IPS-20b (cell line): ENCODE measurements around the gene NFAM1.

ENCODE experiments used
- H3K27ac ChIP-seq: one replicate; pipeline ENCODE4 v1.5.1; 2013; ENCODE audit warnings: low read length
- H3K27me3 ChIP-seq: 2 replicates; pipeline ENCODE4 v1.6.1; 2013; ENCODE audit warnings: mild to moderate bottlenecking, low read length, inconsistent platforms; ENCODE audit not compliant: insufficient read depth
- H3K36me3 ChIP-seq: 2 replicates; pipeline ENCODE4 v1.6.1; 2013; ENCODE audit warnings: low read depth, mild to moderate bottlenecking, inconsistent platforms, low read length, moderate library complexity; ENCODE audit not compliant: insufficient read depth
- H3K4me1 ChIP-seq: 2 replicates; pipeline ENCODE4 v1.6.1; 2013; ENCODE audit warnings: mild to moderate bottlenecking, control low read depth, inconsistent platforms, low read length, moderate library complexity; ENCODE audit not compliant: insufficient read depth
- H3K4me3 ChIP-seq: 2 replicates; pipeline ENCODE4 v1.5.1; 2013; ENCODE audit warnings: mild to moderate bottlenecking, low read length, inconsistent platforms
- H3K9ac ChIP-seq: 2 replicates; pipeline ENCODE4 v1.6.1; 2013; ENCODE audit warnings: low read depth, mild to moderate bottlenecking, inconsistent platforms, low read length, moderate library complexity
- H3K9me3 ChIP-seq: 2 replicates; pipeline ENCODE4 v1.6.1; 2013; ENCODE audit warnings: mild to moderate bottlenecking, low read depth, low read length, inconsistent platforms; ENCODE audit not compliant: insufficient read depth

NFAM1 gene

GRCh38 chr22:42437488-42438292 is 5.5 kb upstream of the NFAM1 start:
- Histone ChIP-seq H3K36me3 (no peaks in the 10 kb centered on the region), H3K9ac (peak overlapping the region; percentile 64; the same call in 1 of the 2 replicates), H3K4me3 (peak overlapping the region; percentile 93), H3K4me1 (peaks cover 10% of the 10 kb centered on the region), H3K27ac (no peak overlapping the region), H3K27me3 (peaks cover 33% of the 10 kb centered on the region), H3K9me3 (no peaks in the 10 kb centered on the region)

GRCh38 chr22:42436404-42436803 is 4.2 kb upstream of the NFAM1 start:
- H3K27ac ChIP-seq = no peak overlapping the region
- no peak overlapping the region for H3K4me3 ChIP-seq
- H3K36me3 ChIP-seq = no peaks in the 10 kb centered on the region
- H3K4me1 ChIP-seq = peaks cover 10% of the 10 kb centered on the region
- H3K9me3 ChIP-seq = no peaks in the 10 kb centered on the region
- H3K9ac ChIP-seq = no peak overlapping the region
- peaks cover 46% of the 10 kb centered on the region for H3K27me3 ChIP-seq

- Histone ChIP-seq H3K9ac (no peak overlapping the region), H3K4me1 (peaks cover 3% of the 10 kb centered on the region; the same call in 1 of the 2 replicates), H3K4me3 (no peak overlapping the region), H3K27me3 (peaks cover 50% of the 10 kb centered on the region), H3K27ac (no peak overlapping the region), H3K36me3 (no peaks in the 10 kb centered on the region), H3K9me3 (no peaks in the 10 kb centered on the region)
Observed at GRCh38 chr22:42434748-42435425, 2.7 kb upstream of the NFAM1 start.

DNA sequence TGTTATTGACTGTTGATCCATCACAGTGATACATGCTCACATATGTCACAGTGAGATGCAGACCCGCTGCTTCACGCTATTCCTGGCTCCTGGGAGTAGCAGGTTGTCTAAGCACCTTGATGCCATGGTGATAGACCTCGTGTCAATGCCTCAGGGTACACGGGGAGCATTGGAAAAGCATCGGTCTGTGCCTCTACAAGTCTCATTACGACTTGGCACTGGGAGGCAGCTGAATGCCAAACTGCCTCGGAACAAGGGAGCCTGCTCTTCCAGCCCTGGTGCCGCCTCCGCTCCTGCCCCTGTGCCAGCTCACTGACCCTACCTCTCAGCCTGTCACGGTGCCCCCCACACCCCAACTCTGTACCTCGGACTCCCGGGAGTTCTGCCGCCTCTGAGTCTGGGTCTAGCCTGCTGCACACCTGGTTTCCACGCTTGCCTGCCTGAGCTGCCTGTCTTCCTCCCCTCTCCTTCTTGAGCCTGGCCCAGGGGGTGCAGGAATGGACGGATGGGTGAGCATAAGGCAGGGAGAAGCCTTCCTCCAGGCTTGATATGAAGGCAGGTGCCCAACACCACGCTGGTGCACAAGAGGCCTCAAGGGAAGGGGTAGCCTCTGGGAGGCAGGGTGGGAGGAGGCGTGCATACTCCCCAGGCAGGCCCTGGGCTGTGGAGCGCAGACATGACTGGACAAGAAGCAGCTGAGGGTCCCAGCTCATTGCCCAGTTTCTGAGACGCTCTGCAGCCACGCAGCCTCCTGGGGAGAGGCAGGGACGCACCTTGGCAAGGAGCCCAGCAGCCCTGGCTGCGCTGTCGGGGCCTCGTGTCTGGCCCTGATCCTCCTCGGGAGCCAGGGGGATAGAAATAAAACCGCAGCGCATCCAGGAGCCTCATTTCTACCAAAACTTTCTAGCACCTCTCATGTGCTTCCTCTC is 1.8 kb upstream of the NFAM1 start:
- no peak overlapping the region for H3K4me3 ChIP-seq
- H3K4me1 ChIP-seq = no peaks in the 10 kb centered on the region; the same call in 1 of the 2 replicates
- H3K9ac ChIP-seq = no peak overlapping the region
- no peaks in the 10 kb centered on the region for H3K9me3 ChIP-seq
- no peak overlapping the region for H3K27ac ChIP-seq
- H3K27me3 ChIP-seq = peaks cover 43% of the 10 kb centered on the region
- H3K36me3 ChIP-seq = no peaks in the 10 kb centered on the region

GRCh38 chr22:42432818-42433217 is 615 bp upstream of the NFAM1 start:
- Histone ChIP-seq H3K4me1 (no peaks in the 10 kb centered on the region; the same call in 1 of the 2 replicates), H3K36me3 (no peaks in the 10 kb centered on the region), H3K27me3 (peaks cover 46% of the 10 kb centered on the region), H3K4me3 (no peak overlapping the region), H3K9ac (no peak overlapping the region), H3K9me3 (no peaks in the 10 kb centered on the region), H3K27ac (no peak overlapping the region)

DNA sequence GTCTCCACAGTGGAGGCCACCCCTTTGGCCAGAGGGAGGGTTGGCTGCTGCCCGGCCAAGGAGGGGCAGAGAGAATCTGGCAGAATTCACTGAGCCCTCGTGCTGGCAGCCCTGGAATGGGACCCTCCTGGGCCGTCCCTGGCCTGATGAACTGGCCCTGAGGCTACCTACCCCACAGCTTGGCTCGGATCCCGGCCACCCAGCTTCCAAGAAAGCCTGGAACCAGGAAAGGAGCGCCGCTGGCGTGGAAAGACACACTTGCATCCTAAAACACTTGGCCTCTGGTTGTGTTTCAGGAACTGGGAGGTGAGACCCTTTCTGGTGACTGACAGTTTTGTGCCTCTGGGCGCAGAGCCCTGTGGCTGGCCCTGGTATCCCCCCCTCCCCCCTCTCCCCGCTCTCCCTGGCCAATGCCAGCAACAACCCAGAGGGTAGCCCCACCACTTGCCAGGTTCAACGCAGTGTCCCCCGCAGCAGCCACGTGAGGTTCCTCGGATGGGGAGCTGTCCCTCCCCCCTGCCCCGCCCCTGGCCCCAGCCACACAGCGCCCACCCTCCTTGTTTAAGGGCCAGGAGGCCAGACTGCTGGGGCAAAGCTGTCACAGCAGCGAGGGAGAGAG is 693 bp downstream of the NFAM1 start:
- Histone ChIP-seq H3K4me3 (no peak overlapping the region), H3K27ac (no peak overlapping the region), H3K27me3 (peaks cover 55% of the 10 kb centered on the region), H3K9me3 (no peaks in the 10 kb centered on the region), H3K4me1 (no peaks in the 10 kb centered on the region; the same call in 1 of the 2 replicates), H3K9ac (no peak overlapping the region), H3K36me3 (no peaks in the 10 kb centered on the region)

DNA sequence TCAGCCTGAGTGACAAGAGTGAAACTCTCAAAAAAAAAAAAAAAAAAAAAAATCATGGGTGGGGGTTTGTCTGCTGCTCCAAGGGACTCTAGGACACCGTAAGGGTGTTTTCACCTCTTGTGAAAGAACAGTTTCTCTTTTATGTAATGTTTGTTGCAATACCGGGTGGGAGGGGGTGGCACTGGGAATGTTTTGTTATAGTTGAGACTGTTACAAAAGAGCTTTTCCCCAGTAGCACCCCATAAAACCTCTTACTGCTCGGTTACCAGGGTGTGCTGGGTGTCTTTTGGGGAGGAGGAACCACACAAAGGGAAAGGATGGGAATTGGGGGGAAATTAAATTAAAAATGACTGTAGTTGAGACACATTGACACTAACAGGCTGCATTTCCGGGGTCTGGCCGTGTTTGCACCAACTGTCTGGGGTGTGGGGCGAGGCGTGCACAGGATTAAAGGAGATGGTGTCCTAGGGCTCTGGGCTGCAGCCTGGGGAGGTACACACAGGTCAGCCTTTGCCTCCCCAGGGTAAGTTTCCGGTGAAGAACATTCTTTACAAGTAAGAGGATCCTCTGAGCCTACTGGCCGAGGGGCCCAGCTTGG is 1.6 kb downstream of the NFAM1 start:
- no peaks in the 10 kb centered on the region; the same call in 1 of the 2 replicates for H3K4me1 ChIP-seq
- H3K4me3 ChIP-seq = no peak overlapping the region
- H3K36me3 ChIP-seq = no peaks in the 10 kb centered on the region

GRCh38 chr22:42428760-42429159 is 3.4 kb downstream of the NFAM1 start:
- no peak overlapping the region for H3K27ac ChIP-seq
- H3K27me3 ChIP-seq = peaks cover 54% of the 10 kb centered on the region
- H3K9ac ChIP-seq = no peak overlapping the region
- no peaks in the 10 kb centered on the region for H3K36me3 ChIP-seq
- H3K4me1 ChIP-seq = no peaks in the 10 kb centered on the region; the same call in 1 of the 2 replicates
- no peak overlapping the region for H3K4me3 ChIP-seq
- H3K9me3 ChIP-seq = no peaks in the 10 kb centered on the region

More for the DNA sequence above, 1.6 kb downstream of the NFAM1 start:
- H3K27ac ChIP-seq = no peak overlapping the region
- H3K27me3 ChIP-seq = peaks cover 55% of the 10 kb centered on the region
- H3K9me3 ChIP-seq = no peaks in the 10 kb centered on the region
- no peak overlapping the region for H3K9ac ChIP-seq

- no peaks in the 10 kb centered on the region for H3K36me3 ChIP-seq
- H3K9ac ChIP-seq = no peak overlapping the region
- no peak overlapping the region for H3K4me3 ChIP-seq
- H3K27ac ChIP-seq = no peak overlapping the region
- no peaks in the 10 kb centered on the region; the same call in 1 of the 2 replicates for H3K4me1 ChIP-seq
- peaks cover 47% of the 10 kb centered on the region for H3K27me3 ChIP-seq
- H3K9me3 ChIP-seq = no peaks in the 10 kb centered on the region
Observed at GRCh38 chr22:42428025-42428424, 4.2 kb downstream of the NFAM1 start.

GRCh38 chr22:42427167-42427566 is 5.0 kb downstream of the NFAM1 start:
- no peaks in the 10 kb centered on the region; the same call in 1 of the 2 replicates for H3K4me1 ChIP-seq

DNA sequence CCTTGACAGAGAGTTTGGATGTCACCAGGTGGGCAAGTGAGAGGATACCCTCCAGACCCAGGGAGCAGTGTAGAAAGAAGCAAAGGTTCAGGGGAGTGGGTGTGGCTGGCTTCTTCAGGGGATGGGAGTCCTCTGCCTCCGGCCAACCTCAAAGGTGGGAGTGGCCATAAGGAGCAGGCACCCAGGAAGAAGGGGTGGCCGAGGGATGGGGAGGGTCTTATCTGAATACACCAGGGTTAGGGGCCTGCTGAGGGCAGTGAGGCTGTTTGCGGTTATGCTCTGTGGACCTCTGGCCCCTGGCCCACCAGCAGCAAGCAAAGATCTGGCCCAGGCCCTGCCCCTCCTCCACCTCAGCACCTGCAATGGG is 6.2 kb downstream of the NFAM1 start:
- Histone ChIP-seq H3K27ac (no peak overlapping the region), H3K9ac (no peak overlapping the region), H3K9me3 (no peaks in the 10 kb centered on the region), H3K4me1 (no peaks in the 10 kb centered on the region; the same call in 1 of the 2 replicates), H3K4me3 (no peak overlapping the region), H3K27me3 (peaks cover 27% of the 10 kb centered on the region), H3K36me3 (no peaks in the 10 kb centered on the region)

More at GRCh38 chr22:42427167-42427566, 5.0 kb downstream of the NFAM1 start:
- no peak overlapping the region for H3K9ac ChIP-seq
- no peaks in the 10 kb centered on the region for H3K36me3 ChIP-seq
- no peak overlapping the region for H3K27ac ChIP-seq
- no peak overlapping the region for H3K4me3 ChIP-seq
- peaks cover 39% of the 10 kb centered on the region for H3K27me3 ChIP-seq
- H3K9me3 ChIP-seq = no peaks in the 10 kb centered on the region
